Activated CD8-positive, alpha-beta T cell treated with anti-CD3 and anti-CD28 coated beads, Interleukin-2, amount 10 ng/mL, durations not matched to agents 7 days and 5 days (primary cell): ENCODE results near the gene PIH1D1. TPM values are rescaled to one million over a fixed set of nuclear protein-coding genes. Genes with fewer than 3 reads are reported as not detected.
A peak's percentile ranks its signal among the peaks of the same experiment; 100 is the strongest.
"Not testable (repeated sequence)": the region's sequence is repeated elsewhere in the genome, so short reads cannot be mapped to it uniquely, and the experiment has no call there.

Source experiments
- ATAC-seq: fragments of 150-1000 bp; cut with Tn5 transposase; one replicate; pipeline ENCODE4 v1.10.0; 2021; ENCODE audit warnings: moderate library complexity
- CTCF ChIA-PET: fragments of 350-600 bp; sonication (Branson Sonifier 250); formaldehyde crosslinking; loops from one replicate; lab custom pipeline; 2021; ENCODE audit warnings: antibody characterized with exemption; lab: Charles Lee
- POLR2A ChIA-PET: fragments of 350-600 bp; sonication (Branson Sonifier 250); formaldehyde crosslinking; loops from one replicate; lab custom pipeline; 2021; ENCODE audit warnings: antibody characterized with exemption; lab: Charles Lee
- DNase-seq: peaks from one replicate; pipeline ENCODE4 v3.0.0-alpha.2; 2020
- H3K27ac Mint-ChIP-seq: one replicate; pipeline ENCODE4 v1.8.0; 2021; ENCODE audit warnings: mild to moderate bottlenecking, mixed read lengths
- H3K27me3 Mint-ChIP-seq: one replicate; pipeline ENCODE4 v1.8.0; 2021; ENCODE audit warnings: low read depth, mixed read lengths
- H3K36me3 Mint-ChIP-seq: one replicate; pipeline ENCODE4 v1.8.0; 2021; ENCODE audit warnings: low read depth, mixed read lengths
- H3K4me1 Mint-ChIP-seq: one replicate; pipeline ENCODE4 v1.8.0; 2021; ENCODE audit warnings: low read depth, mixed read lengths
- H3K4me3 Mint-ChIP-seq: one replicate; pipeline ENCODE4 v1.8.0; 2021; ENCODE audit warnings: mild to moderate bottlenecking, mixed read lengths
- H3K9me3 Mint-ChIP-seq: one replicate; pipeline ENCODE4 v1.8.0; 2022; ENCODE audit warnings: mixed read lengths; ENCODE audit not compliant: insufficient read depth
- total RNA-seq, 2 experiments: library from RNA; stranded (reverse); gene quantifications; one replicate each; pipeline ENCODE4 v1.2.3, GENCODE V29; 2021

Gene PIH1D1
- total RNA-seq, 2 experiments from 2014 or later = 128 to 129 TPM

DNA sequence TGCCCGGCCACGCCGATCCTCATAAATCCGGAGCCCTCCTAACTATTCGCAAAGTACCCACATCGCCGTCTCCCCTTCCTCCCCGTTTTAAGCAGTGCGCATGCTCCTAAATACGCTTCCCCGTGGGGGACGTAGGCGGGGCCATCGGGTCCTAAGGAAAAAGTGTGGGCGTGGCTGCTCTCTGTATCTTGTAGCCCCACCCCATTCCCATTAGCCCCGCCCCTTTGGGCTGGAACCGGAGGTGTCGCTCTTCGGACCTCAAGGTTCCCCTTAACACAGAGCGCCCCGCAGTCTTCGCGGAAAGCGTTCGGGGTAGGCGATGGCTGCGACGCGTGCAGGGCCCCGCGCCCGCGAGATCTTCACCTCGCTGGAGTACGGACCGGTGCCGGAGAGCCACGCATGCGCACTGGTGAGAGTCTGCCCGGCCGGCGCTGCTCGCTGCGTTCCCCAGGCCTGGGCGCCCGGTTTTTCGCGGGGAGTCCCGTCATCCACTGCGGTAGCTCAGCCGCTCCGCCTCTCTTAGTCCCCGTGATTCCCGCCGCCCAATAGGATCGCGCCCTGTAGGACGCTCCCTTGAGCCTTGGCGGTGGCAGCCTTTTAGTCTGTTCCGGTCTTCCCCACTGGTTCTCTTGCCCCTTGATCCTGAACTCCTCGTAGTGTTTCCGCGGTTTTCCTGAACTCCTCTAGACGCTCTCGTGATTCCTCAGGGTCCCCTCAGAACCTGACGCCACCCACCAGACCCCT lies 1.6 kb upstream of the PIH1D1 start, which contains the start of gene ALDH16A1:
TSS of gene ALDH16A1 (plus strand) at position 213 of the 744 bp plus-strand sequence. CDS start at position 320, 107 bp downstream.
- DNase-seq (peak; percentile 99), ATAC-seq (peak; percentile 92)
- CTCF ChIA-PET = interaction anchor here (0.6 to 8.6 kb wide), 8 partner anchors 9 to 460 kb away, joined by 3 to 114 read pairs (median 4); partner anchors contain the start of genes FLT3LG and RUVBL2
- Mint-ChIP-seq H3K36me3 (peaks cover 39% of the 10 kb centered on the region), H3K4me1 (peaks cover 50% of the 10 kb centered on the region), H3K9me3 (no peaks in the 10 kb centered on the region), H3K4me3 (peak within 1 kb of the TSS; percentile 93), H3K27ac (peak within 1 kb of the TSS; percentile 100), H3K27me3 (no peaks in the 10 kb centered on the region)
- POLR2A ChIA-PET = interaction anchor here (0.9 to 5.0 kb wide), 9 partner anchors 11 to 125 kb away, joined by 3 to 62 read pairs (median 5); partner anchors contain the start of genes FLT3LG and RPL13A

- ChIA-PET CTCF (interaction anchor here (1.0 to 8.6 kb wide), 3 partner anchors 21 to 183 kb away, joined by 3 to 114 read pairs (median 3); partner anchors contain the start of gene FLT3LG), POLR2A (interaction anchor here (1.4 to 5.0 kb wide), 2 partner anchors 20 to 23 kb away, joined by 3 to 62 read pairs; no protein-coding TSS in a partner anchor)
- Mint-ChIP-seq H3K27me3 (no peaks in the 10 kb centered on the region), H3K36me3 (peaks cover 50% of the 10 kb centered on the region), H3K27ac (peak overlapping the region; percentile 100), H3K9me3 (no peaks in the 10 kb centered on the region), H3K4me3 (peak overlapping the region; percentile 93), H3K4me1 (peaks cover 64% of the 10 kb centered on the region)
- ATAC-seq = no peak
- no peak for DNase-seq
Measured at GRCh38 chr19:49450405-49450804, 1.2 kb downstream of the PIH1D1 start.

DNA sequence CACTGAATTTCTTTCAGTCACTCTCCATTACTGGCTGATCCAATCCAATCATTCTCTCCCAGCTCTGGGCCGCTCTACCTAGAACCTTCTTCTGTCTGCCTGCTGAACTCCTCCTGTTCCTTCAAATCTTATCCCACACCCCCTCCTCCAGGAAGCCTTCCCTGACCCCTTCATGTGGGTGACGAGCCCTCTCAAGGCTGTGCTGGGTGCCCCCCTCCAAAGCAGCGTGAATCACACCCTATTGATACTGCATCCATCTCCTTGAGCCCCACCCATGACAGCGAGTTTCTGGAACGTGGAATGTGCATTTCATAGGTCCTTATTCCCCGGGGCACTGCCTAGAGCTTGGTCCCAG lies 3.2 kb downstream of the PIH1D1 start:
- Mint-ChIP-seq H3K27ac (no peak overlapping the region), H3K4me3 (no peak overlapping the region), H3K4me1 (peaks cover 67% of the 10 kb centered on the region), H3K27me3 (no peaks in the 10 kb centered on the region), H3K36me3 (peaks cover 50% of the 10 kb centered on the region), H3K9me3 (no peaks in the 10 kb centered on the region)
- no peak for ATAC-seq
- DNase-seq = no peak
- ChIA-PET POLR2A (interaction anchor here (0.8 kb wide), 1 partner anchor 28 kb away, joined by 3 read pairs; no protein-coding TSS in a partner anchor), CTCF (interaction anchor here (1.1 to 3.8 kb wide), 2 partner anchors 28 to 57 kb away, joined by 3 to 13 read pairs; no protein-coding TSS in a partner anchor)

DNA sequence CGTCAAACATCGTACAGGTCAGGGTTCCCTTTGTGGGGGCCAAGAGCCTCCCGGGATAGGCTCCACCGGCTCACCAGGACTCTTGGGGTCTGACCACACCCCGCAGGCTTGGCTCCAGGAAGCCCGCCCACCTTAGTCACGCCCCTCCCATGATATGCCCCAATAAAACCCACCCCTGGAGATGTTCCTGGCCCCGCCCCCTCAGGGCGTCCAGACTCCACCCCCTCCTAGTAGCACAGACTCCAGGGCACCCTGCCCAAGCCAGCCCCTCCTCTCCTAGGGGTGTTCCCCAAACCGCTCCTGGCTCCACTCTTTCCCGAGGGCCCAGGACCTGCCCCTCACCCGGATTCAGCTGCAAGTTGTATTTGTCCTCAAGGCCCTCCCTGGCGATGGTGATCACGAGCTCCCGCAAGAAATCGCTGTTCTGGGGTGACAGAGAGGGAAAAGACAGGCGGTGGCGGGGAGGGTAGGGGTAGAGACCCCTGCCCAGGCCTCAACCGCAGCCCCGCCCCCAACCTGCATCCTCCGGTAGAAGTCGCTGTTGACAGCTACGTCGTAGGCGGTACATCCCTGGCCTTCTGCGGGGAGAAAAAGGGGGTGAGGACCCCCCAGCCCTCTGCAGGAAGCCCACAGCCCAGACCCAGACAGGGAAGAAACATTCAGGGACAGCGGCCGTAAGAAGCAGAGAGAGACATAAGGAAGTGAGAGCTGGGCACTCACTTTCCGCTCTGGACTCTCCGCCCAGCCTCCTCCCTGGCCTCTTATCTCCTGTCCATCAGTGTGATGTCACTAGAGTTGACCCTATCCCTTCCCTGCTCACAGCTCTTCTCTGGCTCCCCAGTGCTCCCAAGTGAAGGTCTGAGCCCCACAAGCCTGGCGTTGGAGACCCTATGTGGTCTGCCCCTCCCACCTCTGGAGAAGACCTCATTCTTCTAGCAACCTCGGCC lies 3.9 kb downstream of the PIH1D1 start:
- Mint-ChIP-seq H3K9me3 (no peaks in the 10 kb centered on the region), H3K4me1 (peaks cover 70% of the 10 kb centered on the region), H3K4me3 (no peak overlapping the region), H3K36me3 (peaks cover 50% of the 10 kb centered on the region), H3K27me3 (peaks cover under 1% of the 10 kb centered on the region), H3K27ac (no peak overlapping the region)
- ChIA-PET POLR2A (interaction anchor here (0.8 to 1.9 kb wide), 2 partner anchors 23 to 29 kb away, joined by 3 to 5 read pairs; no protein-coding TSS in a partner anchor), CTCF (interaction anchor here (1.1 to 3.8 kb wide), 2 partner anchors 28 to 57 kb away, joined by 3 to 13 read pairs; no protein-coding TSS in a partner anchor)
- DNase-seq (no peak), ATAC-seq (no peak)

- Mint-ChIP-seq H3K36me3 (peaks cover 42% of the 10 kb centered on the region), H3K27me3 (peaks cover 15% of the 10 kb centered on the region), H3K9me3 (no peaks in the 10 kb centered on the region), H3K27ac (no peak overlapping the region), H3K4me3 (no peak overlapping the region), H3K4me1 (peaks cover 76% of the 10 kb centered on the region)
- CTCF ChIA-PET = interaction anchor here (1.3 to 3.8 kb wide), 4 partner anchors 23 to 55 kb away, joined by 3 to 13 read pairs (median 6); partner anchors contain the start of gene FLT3LG
- POLR2A ChIA-PET = interaction anchor here (0.6 kb wide), 1 partner anchor 174 kb away, joined by 3 read pairs; no protein-coding TSS in a partner anchor
- ATAC-seq (no peak), DNase-seq (no peak)
Measured at GRCh38 chr19:49445997-49446396, 5.6 kb downstream of the PIH1D1 start.

- Mint-ChIP-seq H3K4me1 (peaks cover 64% of the 10 kb centered on the region), H3K36me3 (peaks cover 28% of the 10 kb centered on the region), H3K4me3 (peak overlapping the region; percentile 78), H3K27ac (peak overlapping the region; percentile 84), H3K27me3 (peaks cover 33% of the 10 kb centered on the region)
- CTCF ChIA-PET = interaction anchor here (0.6 to 4.4 kb wide), 7 partner anchors 9 to 176 kb away, joined by 3 to 40 read pairs (median 5); partner anchors contain the start of genes ALDH16A1 and FLT3LG
- H3K9me3 Mint-ChIP-seq, ATAC-seq, POLR2A ChIA-PET, DNase-seq: not testable (repeated sequence)
Measured at GRCh38 chr19:49444100-49444700, 7.4 kb downstream of the PIH1D1 start.

GRCh38 chr19:49443366-49444099 lies 8.1 kb downstream of the PIH1D1 start:
- H3K27ac Mint-ChIP-seq = peak overlapping the region; percentile 84
- ChIA-PET CTCF (interaction anchor here (0.6 to 4.4 kb wide), 15 partner anchors 8 to 346 kb away, joined by 3 to 40 read pairs (median 4); partner anchors contain the start of genes ALDH16A1, FLT3LG, PIH1D1 and PTH2), POLR2A (interaction anchor here (0.6 to 0.7 kb wide), 2 partner anchors 410 to 1631 kb away, joined by 4 to 5 read pairs; no protein-coding TSS in a partner anchor)
- peak overlapping the region; percentile 78 for H3K4me3 Mint-ChIP-seq
- H3K36me3 Mint-ChIP-seq = peaks cover 23% of the 10 kb centered on the region
- DNase-seq (peak; percentile 96), ATAC-seq (peak; percentile 88)
- peaks cover 38% of the 10 kb centered on the region for H3K27me3 Mint-ChIP-seq
- H3K9me3 Mint-ChIP-seq = no peaks in the 10 kb centered on the region
- H3K4me1 Mint-ChIP-seq = peaks cover 60% of the 10 kb centered on the region

DNA sequence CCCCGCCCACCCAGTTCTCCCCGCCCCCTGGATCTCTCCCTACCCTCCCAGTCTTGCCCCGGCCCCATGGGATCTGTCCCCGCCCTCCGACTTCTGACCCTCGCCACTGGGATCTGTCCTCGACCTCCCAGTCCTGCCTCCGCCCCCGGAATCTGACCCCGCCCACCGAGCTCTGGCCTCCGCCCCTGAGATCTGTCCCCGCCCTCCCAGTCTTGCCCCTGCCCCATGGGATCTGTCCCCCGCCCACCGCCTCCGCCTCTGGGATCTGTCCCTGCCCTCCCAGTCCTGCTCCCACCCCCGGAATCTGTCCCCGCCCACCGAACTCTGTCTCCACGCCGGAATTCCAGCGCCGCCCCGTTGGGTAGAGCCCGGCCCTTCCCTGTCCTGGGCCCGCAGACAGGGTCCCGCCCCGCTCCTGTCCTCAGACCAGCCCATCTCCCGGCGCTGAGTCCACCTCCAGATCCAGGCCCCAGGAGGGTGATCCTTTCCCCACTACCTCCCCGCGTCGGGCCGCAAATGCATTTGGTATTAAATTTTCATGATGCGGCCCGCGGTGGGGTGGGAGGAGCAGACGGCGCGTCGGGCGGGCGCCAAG lies 8.7 kb downstream of the PIH1D1 start:
- Mint-ChIP-seq H3K4me1 (peaks cover 55% of the 10 kb centered on the region), H3K27me3 (peaks cover 45% of the 10 kb centered on the region)
- POLR2A ChIA-PET = interaction anchor here (0.6 to 1.3 kb wide), 3 partner anchors 9 to 1632 kb away, joined by 4 to 5 read pairs (median 4); partner anchors contain the start of gene PIH1D1

GRCh38 chr19:49442354-49442753 lies 9.3 kb downstream of the PIH1D1 start:
- Mint-ChIP-seq H3K27ac (no peak overlapping the region), H3K9me3 (no peaks in the 10 kb centered on the region), H3K27me3 (peaks cover 50% of the 10 kb centered on the region), H3K4me1 (peaks cover 50% of the 10 kb centered on the region), H3K4me3 (peak overlapping the region; percentile 78), H3K36me3 (peaks cover 12% of the 10 kb centered on the region)
- ATAC-seq (no peak), DNase-seq (peak; percentile 42)
- ChIA-PET POLR2A (interaction anchor here (1.3 kb wide), 1 partner anchor 10 kb away, joined by 4 read pairs; the partner anchor contains the start of gene PIH1D1), CTCF (interaction anchor here (0.8 to 4.4 kb wide), 12 partner anchors 10 to 345 kb away, joined by 3 to 40 read pairs (median 4); partner anchors contain the start of genes ALDH16A1, FLT3LG, PIH1D1 and PTH2)

More for the DNA sequence above, 8.7 kb downstream of the PIH1D1 start:
- DNase-seq (peak; percentile 75), ATAC-seq (peak; percentile 32)
- H3K9me3 Mint-ChIP-seq = no peaks in the 10 kb centered on the region
- CTCF ChIA-PET = interaction anchor here (0.8 to 4.4 kb wide), 13 partner anchors 9 to 345 kb away, joined by 3 to 40 read pairs (median 4); partner anchors contain the start of genes ALDH16A1, FLT3LG, PIH1D1 and PTH2
- peak overlapping the region; percentile 78 for H3K4me3 Mint-ChIP-seq
- H3K36me3 Mint-ChIP-seq = peaks cover 17% of the 10 kb centered on the region
- H3K27ac Mint-ChIP-seq = peak overlapping the region; percentile 84
